Measurements from ENCODE around the gene R3HDM2.

Gene R3HDM2

GRCh38 chr12:57260366-57260765 is 170.5 kb downstream of the R3HDM2 start:
- no peak for DNase-seq

- no peak for DNase-seq
Observed at GRCh38 chr12:57258977-57259970, 171.6 kb downstream of the R3HDM2 start.

GRCh38 chr12:57255916-57256315 is 174.9 kb downstream of the R3HDM2 start:
- no peak for DNase-seq

DNA sequence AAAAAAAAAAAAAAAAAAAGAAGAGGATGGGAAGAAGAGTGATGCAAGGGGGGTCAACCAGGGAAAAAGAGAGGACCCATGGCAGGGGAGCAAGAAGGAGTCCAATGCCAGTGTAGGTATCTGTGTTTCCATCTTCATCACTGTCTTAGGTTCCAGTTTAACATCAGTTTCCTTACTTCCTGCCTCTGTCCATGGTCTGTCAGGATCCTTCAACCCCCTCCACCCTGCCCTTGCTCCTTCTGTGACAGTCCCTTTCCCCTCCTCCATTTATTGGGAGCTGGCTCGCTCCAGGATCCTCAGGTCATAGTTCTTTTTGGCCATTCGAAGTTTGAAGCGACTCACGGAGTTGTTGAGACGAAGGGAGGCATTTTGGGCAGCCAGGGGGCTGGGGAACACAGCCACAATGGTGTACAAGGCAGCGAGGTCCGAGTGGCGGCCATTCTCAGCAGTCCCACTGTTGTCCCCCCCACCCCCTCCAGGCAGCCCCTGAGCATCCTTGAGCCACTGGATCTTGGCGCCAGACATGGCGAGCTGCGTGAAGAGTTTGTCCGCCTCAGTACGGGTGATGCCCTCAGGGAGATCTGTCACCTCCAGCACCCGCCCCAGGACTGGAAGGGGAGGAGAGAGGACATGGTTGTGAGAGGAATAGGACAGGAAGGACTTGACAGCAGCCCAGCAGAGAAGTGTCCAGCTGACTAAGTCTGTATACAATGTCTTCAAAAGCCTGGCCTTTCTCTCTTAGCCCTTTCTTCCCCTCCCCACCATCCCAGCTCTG is 176.2 kb downstream of the R3HDM2 start:
- DNase-seq, result no peak

- DNase-seq, result no peak
Observed at GRCh38 chr12:57250956-57251355, 179.9 kb downstream of the R3HDM2 start, which contains the start of gene STAC3. STAC3 (minus strand) TSS chr12:57251187; CDS start chr12:57249636, 1,551 bp downstream.

DNA sequence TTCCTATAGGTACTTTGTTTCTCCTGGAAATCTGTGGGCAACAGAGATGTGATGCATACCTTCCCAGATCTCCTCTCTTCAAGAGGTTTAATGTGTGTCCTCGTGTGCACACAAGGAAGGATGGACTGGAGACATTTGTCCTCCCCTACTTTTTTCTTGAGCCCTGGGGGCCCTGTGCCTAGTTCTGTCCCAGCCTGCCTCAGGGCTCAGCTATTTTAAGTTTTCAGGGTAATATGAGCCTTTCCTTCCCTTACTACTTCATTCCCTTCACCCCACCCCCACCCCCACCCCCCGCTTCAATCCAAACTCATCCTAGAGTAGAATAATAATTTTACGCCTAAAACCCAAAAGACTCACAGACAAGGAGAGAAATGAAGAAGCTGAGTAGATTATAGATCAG is 180.3 kb downstream of the R3HDM2 start:
- DNase-seq, result no peak

DNA sequence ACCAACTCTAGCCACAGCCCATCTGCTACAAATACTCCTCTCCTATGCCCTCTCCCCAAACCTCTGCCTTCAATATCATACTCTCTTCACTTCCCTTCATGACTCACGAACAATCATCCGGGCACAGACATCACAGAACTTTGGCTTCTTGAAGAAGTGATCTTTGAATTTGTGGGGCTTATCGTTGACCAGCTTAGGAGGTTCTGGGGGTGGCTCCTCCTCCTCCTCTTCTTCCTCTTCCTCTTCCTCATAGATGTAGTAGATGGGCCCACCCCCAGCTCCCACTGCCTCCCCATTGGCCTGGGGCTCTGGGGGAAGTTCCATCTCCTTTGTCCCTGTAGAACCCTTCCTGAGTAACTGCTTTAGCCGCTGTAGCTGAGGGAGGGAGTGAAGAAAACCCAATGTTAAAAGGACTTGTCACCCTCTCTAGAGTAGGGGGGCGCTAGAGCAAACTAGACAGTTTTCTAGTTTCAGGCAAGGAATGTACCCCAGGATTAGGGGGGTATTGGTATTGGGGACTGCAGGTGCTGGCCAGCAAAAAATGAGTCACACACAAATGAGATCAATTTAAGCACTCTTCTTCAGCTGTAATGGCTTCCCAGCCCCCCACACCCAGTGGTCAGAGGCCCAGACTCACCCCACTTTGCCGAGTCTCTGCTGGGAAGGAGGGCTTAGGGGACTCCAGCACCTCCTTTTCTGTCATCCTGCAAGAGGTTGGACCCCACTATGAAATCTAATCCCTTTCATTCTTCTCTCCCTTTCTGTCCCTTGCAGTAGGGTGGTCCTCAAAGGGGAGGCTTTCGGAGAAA is 181.7 kb downstream of the R3HDM2 start:
- no peak for DNase-seq

DNA sequence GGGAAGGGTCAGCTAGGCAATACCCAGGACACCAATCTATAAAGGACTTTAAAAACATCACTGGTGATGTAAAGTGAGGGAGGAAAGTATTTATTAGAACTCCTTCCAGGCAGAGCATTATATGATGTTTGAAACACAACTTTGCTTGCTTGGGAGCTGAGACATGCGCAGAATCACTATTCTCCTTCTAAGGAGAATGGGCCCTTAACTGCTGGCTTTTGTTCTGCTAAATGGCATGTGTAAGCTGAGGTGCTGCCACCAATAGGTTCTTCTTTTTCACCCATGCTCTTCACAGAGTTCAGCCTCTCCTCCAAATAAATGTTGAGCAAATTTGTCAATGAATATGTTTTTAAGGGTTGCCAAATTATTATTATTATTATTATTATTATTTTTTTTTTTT is 183.8 kb downstream of the R3HDM2 start:
- DNase-seq, result no peak

DNA sequence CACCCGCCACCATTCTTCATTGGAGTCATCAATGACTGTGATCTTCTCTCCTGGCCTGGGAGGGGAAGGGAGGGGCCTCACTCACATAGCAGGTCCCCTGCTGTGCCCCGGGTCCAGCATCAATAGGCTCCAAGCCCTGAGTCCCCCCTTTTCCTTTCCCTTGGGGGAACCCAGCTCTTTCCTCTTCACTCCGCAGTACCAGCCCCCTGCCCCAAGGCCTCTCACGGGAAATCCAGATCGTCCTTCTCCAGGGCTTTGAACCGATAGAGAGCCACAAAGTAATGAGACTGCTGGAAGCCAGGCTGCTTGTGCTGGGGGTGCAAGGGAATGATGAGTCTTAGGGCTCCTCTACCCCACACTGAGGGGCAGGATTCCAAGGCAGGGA is 186.5 kb downstream of the R3HDM2 start:
- no peak for DNase-seq

- peak; percentile 92 for DNase-seq
Observed at GRCh38 chr12:57243521-57244311, 187.1 kb downstream of the R3HDM2 start.

DNA sequence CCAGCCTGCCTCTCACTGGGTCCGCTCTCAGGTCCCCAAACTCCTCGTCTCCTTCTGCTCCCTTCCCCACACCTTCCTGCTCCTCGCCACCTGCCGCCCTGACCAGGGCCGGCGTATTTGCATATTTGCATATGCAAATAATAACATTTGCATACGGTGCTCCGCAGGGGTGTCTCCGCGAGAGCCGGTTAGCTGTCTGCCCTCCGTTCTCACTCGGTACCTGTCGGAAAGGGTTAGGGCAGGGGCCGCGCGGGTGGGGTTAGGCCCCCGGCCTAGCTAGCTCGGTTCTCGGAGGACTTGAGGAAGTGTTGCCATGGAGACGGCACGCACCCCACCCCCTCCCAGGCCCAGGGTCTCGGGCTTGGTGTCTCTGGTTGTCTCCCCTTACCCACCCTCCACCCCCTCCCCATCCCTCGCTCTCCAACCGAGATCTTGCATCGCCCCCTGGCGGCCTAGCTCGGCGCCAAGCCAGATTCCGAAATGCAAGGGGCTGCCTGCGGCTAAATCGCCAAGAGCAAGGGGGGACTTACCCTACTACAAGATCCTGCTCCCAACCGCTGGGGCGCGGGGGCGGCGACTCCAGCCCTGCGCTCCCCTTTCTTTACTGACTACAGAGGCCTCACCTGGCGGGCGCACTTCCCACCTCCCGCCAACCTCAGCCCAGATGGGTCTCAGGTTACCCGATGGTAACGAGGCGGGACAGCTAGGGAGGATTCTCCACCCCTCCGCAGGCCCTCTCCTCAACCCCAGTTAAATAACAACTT is 188.0 kb downstream of the R3HDM2 start:
- peak; percentile 88 for DNase-seq

GRCh38 chr12:57242329-57242690 is 188.5 kb downstream of the R3HDM2 start:
- no peak for DNase-seq

- no peak for DNase-seq
Observed at GRCh38 chr12:57241402-57242310, 189.2 kb downstream of the R3HDM2 start.

GRCh38 chr12:57240926-57241401 is 189.9 kb downstream of the R3HDM2 start:
- no peak for DNase-seq

DNA sequence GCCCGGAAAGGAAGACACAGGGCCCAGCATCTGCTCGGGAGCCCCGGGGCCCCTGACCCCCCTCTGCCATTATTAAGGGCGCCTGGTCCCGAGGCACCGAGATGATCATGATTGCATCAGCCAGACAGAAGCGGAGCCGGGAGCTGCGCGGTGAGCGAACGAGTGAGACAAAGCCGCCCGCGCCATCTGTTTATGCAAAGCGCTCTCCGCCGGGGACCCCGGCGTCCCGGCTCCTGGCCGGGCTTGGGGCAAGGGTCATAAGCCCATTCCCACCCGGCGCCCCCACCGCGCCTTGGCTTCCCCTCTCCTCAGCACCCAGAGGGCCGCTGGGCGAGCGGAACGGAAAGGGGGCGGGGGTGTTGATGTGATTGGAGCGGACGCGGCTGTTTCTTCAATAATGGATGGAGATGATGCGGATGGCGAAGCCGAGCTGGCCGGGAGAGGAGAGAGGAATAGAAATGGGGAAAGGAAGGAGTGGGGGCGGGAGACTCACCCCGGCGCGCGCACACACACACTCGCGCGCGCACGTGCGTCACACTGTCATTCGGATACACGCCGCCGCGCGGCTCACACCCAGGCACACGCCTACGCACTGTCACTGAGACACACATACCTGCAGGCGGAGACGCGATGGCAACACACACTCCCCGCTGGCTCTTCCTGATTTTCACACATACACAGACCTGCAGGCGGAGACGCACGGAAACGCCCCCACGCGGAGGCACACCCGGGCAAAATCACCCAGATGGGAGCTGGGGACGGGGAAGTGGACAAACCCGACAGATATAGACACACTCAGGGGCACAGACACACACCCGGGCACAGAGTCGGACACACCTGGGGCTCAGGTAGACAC is 190.5 kb downstream of the R3HDM2 start:
- DNase-seq, result peak; percentile 78

GRCh38 chr12:57239587-57240065 is 191.2 kb downstream of the R3HDM2 start:
- DNase-seq, result no peak

GRCh38 chr12:57238854-57239554 is 191.8 kb downstream of the R3HDM2 start:
- DNase-seq, result peak; percentile 95

Data from stimulated activated CD8-positive, alpha-beta memory T cell treated with anti-CD3 and anti-CD28 coated beads, Interleukin-4, amount 100 ng/mL, for 48 hours (primary cell).